Cardiac muscle cell (in vitro differentiated cells and primary cell): ENCODE data around the gene DNAH7. TPM values are rescaled to one million over a fixed set of nuclear protein-coding genes. Genes with fewer than 3 reads are reported as not detected.
"Not testable (repeated sequence)": the region's sequence is repeated elsewhere in the genome, so short reads cannot be mapped to it uniquely, and the experiment has no call there.

Source experiments
- DNase-seq, 2 donors: peaks; one replicate each; pipeline versions ENCODE4 v3.0.0 to v3.0.0-alpha.2; 2010 to 2017; ENCODE audit warnings: low read depth in 1 of 2, low spot score in 1 of 2
- H3K27ac ChIP-seq: fragments of 200-600 bp; sonication (generic); 2 replicates; pipeline ENCODE4 v1.5.1; 2016
- H3K27me3 ChIP-seq: fragments of 200-600 bp; sonication (generic); 2 replicates; pipeline ENCODE4 v1.6.0; 2016; ENCODE audit warnings: control low read depth
- H3K36me3 ChIP-seq: fragments of 200-600 bp; sonication (generic); 2 replicates; pipeline ENCODE4 v1.5.1; 2016; ENCODE audit warnings: control low read depth
- H3K4me1 ChIP-seq: fragments of 200-600 bp; sonication (generic); 2 replicates; pipeline ENCODE4 v1.8.1; 2017; ENCODE audit warnings: low read depth, mild to moderate bottlenecking, mixed run types
- H3K4me3 ChIP-seq: fragments of 200-600 bp; sonication (generic); 2 replicates; pipeline ENCODE4 v1.5.1; 2016; ENCODE audit warnings: mild to moderate bottlenecking
- H3K9me3 ChIP-seq: fragments of 200-600 bp; sonication (generic); 2 replicates; pipeline ENCODE4 v1.5.1; 2017; ENCODE audit warnings: low read depth, mild to moderate bottlenecking, control low read depth
- CTCF ChIP-seq: IDR thresholded peaks from 2 replicates; pipeline ENCODE4 v1.5.1; 2012; ENCODE audit warnings: low read depth, mild to moderate bottlenecking, low read length
- polyA plus RNA-seq: library from polyadenylated mRNA; unstranded; fragments of >200 nt; fragmentation: Nextera tagmentation; extraction: Ambion mirVana; gene quantifications from 2 replicates; pipeline ENCODE4 v1.2.1, GENCODE V29; 2016
- total RNA-seq: library from RNA; depleted of rRNA; stranded (reverse); fragments of >200 nt; gene quantifications from 2 replicates; pipeline ENCODE4 v1.2.3, GENCODE V29; 2016

DNAH7 gene
- total and polyA plus RNA-seq, 2 experiments from 2014 or later = 0.75 to 1.8 TPM

- Histone ChIP-seq H3K27me3 (no peaks in the 10 kb centered on the region), H3K27ac (no peak overlapping the region), H3K4me3 (no peak overlapping the region), H3K4me1 (no peaks in the 10 kb centered on the region), H3K36me3 (no peaks in the 10 kb centered on the region), H3K9me3 (no peaks in the 10 kb centered on the region)
- TF ChIP-seq CTCF = no peak
- DNase-seq = no peak
Observed at GRCh38 chr2:195695002-195695631, 373.5 kb downstream of the DNAH7 start.

DNA sequence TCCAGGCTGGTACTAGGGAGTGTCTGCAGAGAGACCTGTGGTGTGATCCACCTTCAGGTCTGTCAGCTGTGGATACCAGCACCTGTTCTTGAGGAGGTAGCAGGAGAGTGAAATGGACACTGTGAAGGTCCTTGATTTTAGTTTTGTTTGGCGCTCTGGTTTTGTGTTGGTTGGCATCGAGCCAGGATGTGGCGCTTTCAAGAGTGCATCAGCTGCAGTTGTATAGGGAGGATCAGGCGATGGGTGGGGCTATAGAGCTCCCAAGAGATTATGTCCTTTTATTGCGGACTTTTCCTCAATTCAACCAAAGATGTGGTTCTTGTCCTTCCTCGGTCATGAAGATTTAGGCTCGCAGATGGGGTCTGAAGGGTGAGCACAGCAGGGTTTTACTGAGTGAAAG is 374.1 kb downstream of the DNAH7 start:
- TF ChIP-seq CTCF = no peak
- H3K27me3 ChIP-seq = no peaks in the 10 kb centered on the region
- no peaks in the 10 kb centered on the region for H3K36me3 ChIP-seq
- no peak overlapping the region for H3K4me3 ChIP-seq
- no peaks in the 10 kb centered on the region for H3K9me3 ChIP-seq
- DNase-seq = no peak
- H3K27ac ChIP-seq = no peak overlapping the region
- H3K4me1 ChIP-seq = no peaks in the 10 kb centered on the region

- H3K4me3 ChIP-seq, H3K27me3 ChIP-seq, H3K9me3 ChIP-seq, H3K36me3 ChIP-seq, DNase-seq, H3K4me1 ChIP-seq, H3K27ac ChIP-seq: not testable (repeated sequence)
Observed at GRCh38 chr2:195692531-195692930, 376.1 kb downstream of the DNAH7 start.

Other genes with a start within 250 kb of the DNAH7 start
- gene STK17B, start 102.7 kb upstream of the DNAH7 start, total RNA-seq = 3.4 and 12.9 TPM in 2 replicates
- 2.6 and 5.6 TPM in 2 replicates for gene STK17B, start 102.7 kb upstream of the DNAH7 start, polyA plus RNA-seq